ENCODE measurements around the gene NFATC2.

Gene NFATC2

DNA sequence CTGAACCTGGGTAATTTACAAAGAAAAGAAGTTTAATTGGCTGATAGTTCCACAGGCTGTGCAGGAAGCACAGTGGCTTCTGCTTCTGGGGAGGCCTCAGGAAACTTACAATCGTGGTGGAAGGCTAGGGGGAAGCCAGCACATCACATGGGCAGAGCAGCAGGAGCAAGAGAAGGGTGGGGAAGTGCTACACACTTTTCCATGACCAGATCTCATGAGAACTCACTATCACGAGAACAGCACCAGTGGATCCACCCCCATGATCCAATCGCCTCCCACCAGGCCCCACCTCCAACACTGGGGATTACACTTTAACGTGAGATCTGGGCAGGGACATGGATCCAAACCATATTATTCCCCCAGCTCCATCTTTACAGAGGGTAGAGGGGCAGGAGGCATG, 166.4 kb downstream of the NFATC2 start:
- no peak for TF ChIP-seq TAF1 (IDR thresholded peaks at IDR 0.05; ENCODE audit: borderline replicate concordance, insufficient read depth, low read length)

DNA sequence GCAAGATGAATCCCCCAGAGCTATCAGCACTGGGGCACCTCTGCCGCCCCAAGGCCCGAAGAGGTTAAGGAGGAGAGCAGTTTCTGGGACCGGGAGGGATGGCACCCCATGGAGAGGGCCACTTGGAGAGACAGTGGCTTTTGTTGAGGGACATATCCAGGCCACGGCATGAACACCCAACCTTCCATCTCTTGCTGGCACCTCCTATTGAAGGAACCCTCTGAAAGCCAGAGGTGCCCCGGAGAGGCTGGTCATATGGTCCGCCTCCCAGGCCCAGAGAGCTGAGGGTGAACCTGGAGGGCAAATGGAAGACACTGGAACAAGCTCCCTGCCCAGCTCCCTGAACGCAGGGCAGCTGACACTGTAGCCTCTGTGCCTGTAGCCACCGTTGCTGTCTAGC, 167.0 kb downstream of the NFATC2 start:
- TF ChIP-seq, protein P1, sequence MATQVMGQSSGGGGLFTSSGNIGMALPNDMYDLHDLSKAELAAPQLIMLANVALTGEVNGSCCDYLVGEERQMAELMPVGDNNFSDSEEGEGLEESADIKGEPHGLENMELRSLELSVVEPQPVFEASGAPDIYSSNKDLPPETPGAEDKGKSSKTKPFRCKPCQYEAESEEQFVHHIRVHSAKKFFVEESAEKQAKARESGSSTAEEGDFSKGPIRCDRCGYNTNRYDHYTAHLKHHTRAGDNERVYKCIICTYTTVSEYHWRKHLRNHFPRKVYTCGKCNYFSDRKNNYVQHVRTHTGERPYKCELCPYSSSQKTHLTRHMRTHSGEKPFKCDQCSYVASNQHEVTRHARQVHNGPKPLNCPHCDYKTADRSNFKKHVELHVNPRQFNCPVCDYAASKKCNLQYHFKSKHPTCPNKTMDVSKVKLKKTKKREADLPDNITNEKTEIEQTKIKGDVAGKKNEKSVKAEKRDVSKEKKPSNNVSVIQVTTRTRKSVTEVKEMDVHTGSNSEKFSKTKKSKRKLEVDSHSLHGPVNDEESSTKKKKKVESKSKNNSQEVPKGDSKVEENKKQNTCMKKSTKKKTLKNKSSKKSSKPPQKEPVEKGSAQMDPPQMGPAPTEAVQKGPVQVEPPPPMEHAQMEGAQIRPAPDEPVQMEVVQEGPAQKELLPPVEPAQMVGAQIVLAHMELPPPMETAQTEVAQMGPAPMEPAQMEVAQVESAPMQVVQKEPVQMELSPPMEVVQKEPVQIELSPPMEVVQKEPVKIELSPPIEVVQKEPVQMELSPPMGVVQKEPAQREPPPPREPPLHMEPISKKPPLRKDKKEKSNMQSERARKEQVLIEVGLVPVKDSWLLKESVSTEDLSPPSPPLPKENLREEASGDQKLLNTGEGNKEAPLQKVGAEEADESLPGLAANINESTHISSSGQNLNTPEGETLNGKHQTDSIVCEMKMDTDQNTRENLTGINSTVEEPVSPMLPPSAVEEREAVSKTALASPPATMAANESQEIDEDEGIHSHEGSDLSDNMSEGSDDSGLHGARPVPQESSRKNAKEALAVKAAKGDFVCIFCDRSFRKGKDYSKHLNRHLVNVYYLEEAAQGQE (IDR thresholded peaks at IDR 0.05; ENCODE audit: insufficient read depth in 1 of 2, low read depth in 2 of 2, low read length in 2 of 2), result no peak
- no peak for TF ChIP-seq SIN3A (IDR thresholded peaks at IDR 0.05; ENCODE audit: borderline replicate concordance, insufficient read depth, low read length)
- no peak for TF ChIP-seq POLR2AphosphoS5 (IDR thresholded peaks at IDR 0.05; ENCODE audit: low read depth, low read length)
- TF ChIP-seq FOXP2 (optimal IDR thresholded peaks at IDR 0.05; ENCODE audit: borderline replicate concordance, extremely low read depth, extremely low read length, insufficient read depth), result no peak
- TF ChIP-seq TAF1 (IDR thresholded peaks at IDR 0.05; ENCODE audit: borderline replicate concordance, insufficient read depth, low read length), result no peak

GRCh38 chr20:51374961-51375360, 167.6 kb downstream of the NFATC2 start:
- TF ChIP-seq POLR2AphosphoS5 (IDR thresholded peaks at IDR 0.05; ENCODE audit: low read depth, low read length) (no peak), SIN3A (IDR thresholded peaks at IDR 0.05; ENCODE audit: borderline replicate concordance, insufficient read depth, low read length) (no peak)

DNA sequence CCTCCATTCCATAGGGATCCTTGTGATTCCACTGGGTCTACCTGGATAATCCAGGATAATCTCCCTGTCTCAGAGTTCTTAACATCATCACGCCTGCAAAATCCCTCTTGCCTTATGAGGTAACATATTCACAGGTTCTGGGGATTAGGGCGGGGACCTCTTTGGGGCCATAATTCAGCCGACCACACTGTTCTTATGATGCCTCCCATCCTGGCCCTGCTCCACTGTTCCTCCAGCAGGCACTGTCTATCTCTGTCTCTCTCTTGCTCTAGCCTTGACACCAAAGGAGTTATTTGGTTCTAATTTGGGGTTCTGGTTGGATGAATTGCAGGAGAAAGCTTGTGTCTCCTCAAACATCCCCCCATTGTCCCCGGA, 168.1 kb downstream of the NFATC2 start:
- TF ChIP-seq POLR2AphosphoS5 (IDR thresholded peaks at IDR 0.05; ENCODE audit: low read depth, low read length) (no peak), TAF1 (IDR thresholded peaks at IDR 0.05; ENCODE audit: borderline replicate concordance, insufficient read depth, low read length) (no peak), SIN3A (IDR thresholded peaks at IDR 0.05; ENCODE audit: borderline replicate concordance, insufficient read depth, low read length) (no peak)

- TF ChIP-seq FOXP2 (optimal IDR thresholded peaks at IDR 0.05; ENCODE audit: borderline replicate concordance, extremely low read depth, extremely low read length, insufficient read depth) (no peak), TAF1 (IDR thresholded peaks at IDR 0.05; ENCODE audit: borderline replicate concordance, insufficient read depth, low read length) (no peak), SIN3A (IDR thresholded peaks at IDR 0.05; ENCODE audit: borderline replicate concordance, insufficient read depth, low read length) (no peak), POLR2AphosphoS5 (IDR thresholded peaks at IDR 0.05; ENCODE audit: low read depth, low read length) (no peak)
- TF ChIP-seq, protein P1 (IDR thresholded peaks at IDR 0.05; ENCODE audit: insufficient read depth in 1 of 2, low read depth in 2 of 2, low read length in 2 of 2), result no peak
Measured at GRCh38 chr20:51373713-51374455, 168.6 kb downstream of the NFATC2 start.

DNA sequence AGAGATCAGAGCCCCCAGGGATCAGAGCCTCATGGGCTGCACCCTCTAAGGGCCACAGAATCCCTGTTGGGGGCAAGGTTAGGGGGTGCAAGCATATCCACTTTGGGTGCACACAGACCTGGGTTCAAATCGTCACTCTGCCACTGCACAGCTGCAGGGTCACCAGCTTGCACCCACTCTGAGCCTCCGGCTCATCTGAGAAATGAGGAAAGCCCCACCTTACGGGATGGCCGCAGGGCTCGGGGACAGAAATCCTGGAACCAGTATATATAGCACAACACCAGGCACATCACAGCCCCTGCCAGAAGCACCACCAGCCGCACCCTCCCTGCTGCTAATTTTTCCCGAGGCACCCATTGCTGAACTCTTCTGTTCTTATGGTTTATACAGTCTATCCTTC, 169.6 kb downstream of the NFATC2 start:
- TF ChIP-seq FOXP2 (optimal IDR thresholded peaks at IDR 0.05; ENCODE audit: borderline replicate concordance, extremely low read depth, extremely low read length, insufficient read depth) (no peak), SIN3A (IDR thresholded peaks at IDR 0.05; ENCODE audit: borderline replicate concordance, insufficient read depth, low read length) (no peak)
- TF ChIP-seq, protein P1 (IDR thresholded peaks at IDR 0.05; ENCODE audit: insufficient read depth in 1 of 2, low read depth in 2 of 2, low read length in 2 of 2), result no peak

Measured in PFSK-1 (cell line).